Measurements from ENCODE around the gene ZNF385B.

DNA sequence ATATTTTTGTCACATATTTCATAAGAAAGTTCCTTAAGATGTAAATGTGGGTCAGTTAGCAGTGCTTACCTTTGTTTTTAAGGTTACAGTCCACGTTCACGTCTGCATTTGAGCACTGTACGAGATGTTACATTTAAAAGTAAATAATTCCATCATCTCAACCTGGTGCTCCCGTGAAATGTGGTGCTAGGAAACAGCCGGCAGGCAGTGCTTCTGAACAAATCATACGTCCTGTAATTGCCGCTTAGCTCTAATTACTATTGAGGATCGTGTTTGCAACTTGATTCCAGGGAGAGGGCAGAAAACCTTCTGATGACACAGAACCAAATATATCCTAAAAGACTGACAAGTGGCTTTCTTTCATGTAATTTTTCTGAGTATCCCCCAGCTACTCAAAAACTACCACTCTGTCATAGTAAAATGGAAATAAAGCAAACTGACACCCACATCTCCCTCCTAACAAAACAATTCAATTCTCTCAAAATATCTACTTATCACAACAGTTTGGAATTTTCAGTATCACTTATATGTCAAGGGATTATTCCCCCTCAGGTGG lies 299.0 kb downstream of the ZNF385B start:
- TF ChIP-seq, protein P1, sequence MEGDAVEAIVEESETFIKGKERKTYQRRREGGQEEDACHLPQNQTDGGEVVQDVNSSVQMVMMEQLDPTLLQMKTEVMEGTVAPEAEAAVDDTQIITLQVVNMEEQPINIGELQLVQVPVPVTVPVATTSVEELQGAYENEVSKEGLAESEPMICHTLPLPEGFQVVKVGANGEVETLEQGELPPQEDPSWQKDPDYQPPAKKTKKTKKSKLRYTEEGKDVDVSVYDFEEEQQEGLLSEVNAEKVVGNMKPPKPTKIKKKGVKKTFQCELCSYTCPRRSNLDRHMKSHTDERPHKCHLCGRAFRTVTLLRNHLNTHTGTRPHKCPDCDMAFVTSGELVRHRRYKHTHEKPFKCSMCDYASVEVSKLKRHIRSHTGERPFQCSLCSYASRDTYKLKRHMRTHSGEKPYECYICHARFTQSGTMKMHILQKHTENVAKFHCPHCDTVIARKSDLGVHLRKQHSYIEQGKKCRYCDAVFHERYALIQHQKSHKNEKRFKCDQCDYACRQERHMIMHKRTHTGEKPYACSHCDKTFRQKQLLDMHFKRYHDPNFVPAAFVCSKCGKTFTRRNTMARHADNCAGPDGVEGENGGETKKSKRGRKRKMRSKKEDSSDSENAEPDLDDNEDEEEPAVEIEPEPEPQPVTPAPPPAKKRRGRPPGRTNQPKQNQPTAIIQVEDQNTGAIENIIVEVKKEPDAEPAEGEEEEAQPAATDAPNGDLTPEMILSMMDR (IDR thresholded peaks at IDR 0.05): no peak
- TF ChIP-seq FOXK1 (CRISPR knock-in tag; IDR thresholded peaks at IDR 0.05) (no peak), ZNF263 (CRISPR knock-in tag; IDR thresholded peaks at IDR 0.05; ENCODE audit: low read depth) (no peak)
